GM12872 (cell line): ENCODE results near the gene MC1R.

Experiments used
- CTCF ChIP-seq: IDR thresholded peaks from 3 replicates; pipeline ENCODE4 v1.5.1; 2011; ENCODE audit warnings: low read depth, mild to moderate bottlenecking, low read length, moderate library complexity; ENCODE audit not compliant: insufficient read depth

The MC1R gene

GRCh38 chr16:89966756-89967155, 48.1 kb downstream of the MC1R start:
- TF ChIP-seq CTCF = no peak

GRCh38 chr16:89969741-89970410, 51.2 kb downstream of the MC1R start:
- no peak for TF ChIP-seq CTCF
